ENCODE results near the gene HNRNPK. TPM values are rescaled to one million over a fixed set of nuclear protein-coding genes. Genes with fewer than 3 reads are reported as not detected.

The HNRNPK gene
- total RNA-seq, 2 donors from 2014 or later: 273 to 345 TPM

DNA sequence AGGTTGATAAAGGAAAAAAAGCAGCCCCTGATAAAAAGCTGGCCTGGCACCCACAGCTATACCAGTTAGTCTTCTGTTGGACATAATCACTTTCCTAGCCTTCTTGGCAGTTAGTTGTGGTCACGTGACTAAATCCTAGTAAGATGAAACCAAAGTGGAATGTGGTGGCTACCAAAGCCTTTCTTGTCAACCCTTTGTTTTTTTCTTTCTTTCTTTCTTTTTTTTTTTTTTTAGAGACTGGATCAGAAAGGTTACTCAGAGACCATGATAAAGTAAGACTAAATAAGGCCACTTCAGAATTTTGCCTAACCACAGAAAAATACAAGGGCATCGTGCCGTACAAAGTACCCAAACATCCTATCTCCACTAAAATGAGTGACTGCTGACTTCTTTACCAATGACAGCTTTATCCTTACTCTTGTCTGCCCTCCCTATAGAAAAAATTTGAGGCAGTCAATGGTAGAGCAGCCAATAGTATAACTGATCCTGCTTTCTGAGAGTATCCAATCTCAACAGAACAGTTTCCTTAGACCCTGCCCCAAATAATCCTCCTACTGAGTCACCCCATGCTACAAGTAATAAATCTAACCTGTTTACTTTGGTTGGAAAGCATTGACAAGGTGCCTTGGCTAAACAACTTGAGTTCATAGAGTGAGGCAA is 44.6 kb downstream of the HNRNPK start:
- DNase-seq (ENCODE audit: low spot score): no peak
- Histone ChIP-seq H3K36me3 (peaks cover 19% of the 10 kb centered on the region), H3K27ac (no peak overlapping the region), H3K4me1 (peaks cover 0 to 8% of the 10 kb centered on the region in 2 donors), H3K27me3 (no peaks in the 10 kb centered on the region), H3K4me3 (no peak overlapping the region), H3K9me3 (no peaks in the 10 kb centered on the region)
- TF ChIP-seq CTCF (IDR thresholded peaks at IDR 0.05): no peak

GRCh38 chr9:83934569-83935275 is 45.3 kb downstream of the HNRNPK start:
- Histone ChIP-seq H3K4me3 (no peak overlapping the region), H3K4me1 (peaks cover 0 to 8% of the 10 kb centered on the region in 2 donors), H3K27ac (no peak overlapping the region), H3K36me3 (peaks cover 12% of the 10 kb centered on the region), H3K27me3 (no peaks in the 10 kb centered on the region), H3K9me3 (no peaks in the 10 kb centered on the region)
- no peak for DNase-seq (ENCODE audit: low spot score)
- no peak for TF ChIP-seq CTCF (IDR thresholded peaks at IDR 0.05)

DNA sequence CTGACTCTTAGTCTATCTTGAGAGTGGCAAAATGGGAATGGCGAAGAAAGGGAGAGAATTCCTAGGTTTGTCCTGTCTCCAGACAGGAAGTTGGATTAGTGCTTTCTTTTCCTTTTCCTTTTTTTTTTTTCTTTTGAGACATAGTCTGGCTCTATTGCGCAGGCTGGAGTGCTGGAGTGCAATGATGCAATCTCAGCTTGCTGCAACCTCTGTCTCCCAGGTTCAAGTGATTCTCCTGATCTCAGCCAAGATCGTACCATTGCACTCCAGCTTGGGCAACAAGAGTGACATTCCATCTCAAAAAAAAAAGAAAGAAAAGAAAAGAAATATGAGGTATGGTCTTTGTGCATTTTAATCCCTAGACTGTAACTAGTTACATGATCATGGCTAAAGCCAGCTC is 46.2 kb downstream of the HNRNPK start:
- H3K36me3 ChIP-seq: peaks cover 3% of the 10 kb centered on the region
- no peak for DNase-seq (ENCODE audit: low spot score)
- no peaks in the 10 kb centered on the region for H3K27me3 ChIP-seq
- no peak for TF ChIP-seq CTCF (IDR thresholded peaks at IDR 0.05)
- peaks cover 0 to 8% of the 10 kb centered on the region in 2 donors for H3K4me1 ChIP-seq
- no peaks in the 10 kb centered on the region for H3K9me3 ChIP-seq
- no peak overlapping the region for H3K4me3 ChIP-seq
- H3K27ac ChIP-seq: no peak overlapping the region

GRCh38 chr9:83932851-83933250 is 47.2 kb downstream of the HNRNPK start:
- Histone ChIP-seq H3K27ac (no peak overlapping the region), H3K4me1 (peaks cover 0 to 8% of the 10 kb centered on the region in 2 donors), H3K4me3 (no peak overlapping the region), H3K27me3 (no peaks in the 10 kb centered on the region), H3K36me3 (no peaks in the 10 kb centered on the region), H3K9me3 (no peaks in the 10 kb centered on the region)
- no peak for DNase-seq (ENCODE audit: low spot score)
- TF ChIP-seq CTCF (IDR thresholded peaks at IDR 0.05): no peak

- no peak overlapping the region for H3K4me3 ChIP-seq
These were observed 48.0 kb downstream of the HNRNPK start for GRCh38 chr9:83932011-83932410.

More at GRCh38 chr9:83932011-83932410, 48.0 kb downstream of the HNRNPK start:
- Histone ChIP-seq H3K36me3 (no peaks in the 10 kb centered on the region), H3K9me3 (no peaks in the 10 kb centered on the region), H3K4me1 (peaks cover 0 to 8% of the 10 kb centered on the region in 2 donors), H3K27ac (no peak overlapping the region), H3K27me3 (no peaks in the 10 kb centered on the region)
- DNase-seq (ENCODE audit: low spot score): no peak
- TF ChIP-seq CTCF (IDR thresholded peaks at IDR 0.05): no peak
